Measurements from ENCODE around the gene LYPD5.
"Not testable (repeated sequence)": the region's sequence is repeated elsewhere in the genome, so short reads cannot be mapped to it uniquely, and the experiment has no call there.

The LYPD5 gene, protein sequence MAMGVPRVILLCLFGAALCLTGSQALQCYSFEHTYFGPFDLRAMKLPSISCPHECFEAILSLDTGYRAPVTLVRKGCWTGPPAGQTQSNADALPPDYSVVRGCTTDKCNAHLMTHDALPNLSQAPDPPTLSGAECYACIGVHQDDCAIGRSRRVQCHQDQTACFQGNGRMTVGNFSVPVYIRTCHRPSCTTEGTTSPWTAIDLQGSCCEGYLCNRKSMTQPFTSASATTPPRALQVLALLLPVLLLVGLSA

GRCh38 chr19:43802216-43802951, at the start of gene LYPD5:
Gene LYPD5 (minus strand): TSS chr19:43802447. CDS start chr19:43802380, 67 bp downstream.
- no peak for DNase-seq (ENCODE audit: low read depth in 2 of 3, low spot score in 1 of 3)

DNA sequence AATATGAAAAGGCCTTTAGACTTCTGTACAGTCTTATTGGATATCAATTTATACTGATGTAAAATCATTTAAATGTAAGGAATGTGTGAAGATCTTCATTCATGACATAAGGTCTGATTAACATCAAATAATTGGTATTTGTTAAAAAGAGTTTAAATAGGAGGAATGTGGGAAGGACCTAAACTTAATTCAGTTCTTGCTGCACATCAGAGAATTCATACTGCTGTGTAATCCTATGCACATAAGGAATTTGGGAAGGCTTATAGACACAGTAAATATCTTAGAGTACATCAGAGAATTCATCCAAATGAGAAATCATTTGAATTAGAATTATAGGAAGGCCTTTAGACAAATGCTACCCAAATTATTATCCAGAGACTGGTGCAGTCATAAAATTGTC, 46.6 kb upstream of the LYPD5 start:
- no peak for DNase-seq (ENCODE audit: low read depth in 2 of 3, low spot score in 1 of 3)

- no peak for DNase-seq (ENCODE audit: low read depth in 2 of 3, low spot score in 1 of 3)
These were observed 45.6 kb upstream of the LYPD5 start for GRCh38 chr19:43847884-43848283.

DNA sequence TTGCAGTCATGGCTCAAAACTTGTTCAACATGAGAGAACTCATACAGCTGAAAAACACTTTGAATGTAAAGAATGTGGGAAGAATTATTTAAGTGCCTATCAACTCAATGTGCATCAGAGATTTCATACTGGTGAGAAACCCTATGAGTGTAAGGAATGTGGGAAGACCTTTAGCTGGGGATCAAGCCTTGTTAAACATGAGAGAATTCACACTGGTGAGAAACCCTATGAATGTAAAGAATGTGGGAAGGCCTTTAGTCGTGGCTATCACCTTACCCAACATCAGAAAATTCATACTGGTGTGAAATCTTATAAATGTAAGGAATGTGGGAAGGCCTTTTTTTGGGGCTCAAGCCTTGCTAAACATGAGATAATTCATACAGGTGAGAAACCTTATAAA, 45.0 kb upstream of the LYPD5 start:
- DNase-seq (ENCODE audit: low read depth in 2 of 3, low spot score in 1 of 3), result no peak

DNA sequence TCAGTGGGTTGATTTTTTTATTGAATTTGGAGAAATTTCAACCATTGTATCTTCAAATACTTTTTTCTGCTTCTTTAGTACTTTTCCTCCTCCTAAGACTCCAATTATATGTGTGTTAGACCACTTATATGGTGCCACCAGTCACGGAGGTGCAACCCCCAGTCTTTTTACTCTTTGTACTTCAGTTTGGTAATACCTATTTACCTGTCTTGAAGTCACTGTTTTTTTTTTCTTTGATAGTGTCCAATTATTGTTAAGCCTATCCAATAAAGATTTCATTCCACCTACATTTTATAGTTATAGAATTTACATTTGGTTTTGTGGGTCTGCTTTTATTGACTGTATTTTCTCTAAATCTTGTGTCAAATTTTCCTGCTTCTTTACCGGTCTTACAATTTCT, 39.8 kb upstream of the LYPD5 start:
- DNase-seq (ENCODE audit: low read depth in 2 of 3, low spot score in 1 of 3), result no peak

DNA sequence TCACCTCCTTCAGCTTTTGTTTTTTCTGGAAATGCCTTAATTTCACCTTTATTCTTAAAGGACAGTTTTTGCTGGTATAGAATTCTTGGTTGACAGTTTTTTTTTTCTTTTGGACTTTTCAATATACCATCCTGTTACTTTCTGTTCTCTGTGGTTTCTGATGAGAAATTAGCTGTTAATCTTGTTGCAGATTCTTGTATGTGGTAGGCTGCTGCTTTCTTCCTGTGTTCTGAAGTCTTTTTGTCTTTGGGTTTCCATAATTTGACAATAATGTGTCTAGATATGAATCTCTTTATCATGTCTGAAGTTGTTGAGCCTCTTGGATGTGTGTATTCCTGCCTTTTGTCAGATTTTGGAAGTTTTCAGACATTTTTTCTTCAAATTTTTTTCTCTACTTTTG, 36.9 kb upstream of the LYPD5 start:
- no peak for DNase-seq (ENCODE audit: low read depth in 2 of 3, low spot score in 1 of 3)

DNA sequence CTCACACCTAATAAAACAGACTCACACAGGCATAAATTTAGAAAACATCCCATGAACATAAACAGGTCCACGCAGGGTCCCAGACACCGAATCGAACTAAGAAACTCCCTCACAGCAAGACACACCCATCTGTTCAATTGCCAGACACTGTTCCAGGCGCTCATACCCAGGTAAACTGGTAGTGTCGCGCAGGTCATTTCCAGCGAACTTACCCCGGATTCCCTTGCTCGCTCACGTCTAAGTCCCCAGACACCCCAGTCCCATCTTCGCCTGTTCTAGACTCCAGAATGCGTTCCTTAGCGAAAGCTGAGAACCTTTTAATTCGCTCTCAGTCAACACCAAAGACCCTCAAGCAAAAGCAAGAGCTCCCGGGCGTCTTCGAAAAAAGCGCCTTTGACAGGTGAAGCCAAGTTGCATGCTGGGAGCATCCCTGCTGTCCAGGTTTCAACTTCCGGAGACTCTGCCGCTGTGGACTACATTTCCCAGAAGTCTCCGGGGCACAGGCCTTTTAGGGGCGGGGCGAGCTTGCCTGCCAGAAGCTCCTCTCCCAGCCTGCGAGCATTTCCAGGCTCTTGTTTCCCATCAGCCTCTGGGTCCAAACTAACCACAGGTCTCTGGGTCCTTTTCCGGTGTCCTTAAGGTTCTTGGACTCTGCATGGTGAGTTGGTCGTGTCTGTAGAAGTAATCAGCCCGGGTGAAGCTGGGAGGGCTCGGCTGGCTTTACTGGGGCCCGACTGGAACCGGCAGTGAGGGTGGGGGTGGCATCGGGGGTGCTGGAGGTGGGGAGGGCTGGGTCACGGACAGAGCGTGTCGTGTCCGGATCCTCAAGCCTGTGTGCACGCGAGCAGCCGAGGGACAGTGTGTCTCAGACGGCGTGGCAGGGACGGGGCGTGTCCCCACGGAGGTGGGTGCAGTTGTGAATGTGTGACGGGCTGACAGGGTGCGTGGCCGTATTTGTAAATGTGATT, 24.8 kb upstream of the LYPD5 start, which contains the start of gene ZNF283:
Gene ZNF283 (plus strand): TSS at position 535 of the 968 bp plus-strand sequence. CDS start 6,184 bp downstream, outside the sequence.
- DNase-seq (ENCODE audit: low read depth in 2 of 3, low spot score in 1 of 3), result peak; percentile 73 to 87 (median 79)

DNA sequence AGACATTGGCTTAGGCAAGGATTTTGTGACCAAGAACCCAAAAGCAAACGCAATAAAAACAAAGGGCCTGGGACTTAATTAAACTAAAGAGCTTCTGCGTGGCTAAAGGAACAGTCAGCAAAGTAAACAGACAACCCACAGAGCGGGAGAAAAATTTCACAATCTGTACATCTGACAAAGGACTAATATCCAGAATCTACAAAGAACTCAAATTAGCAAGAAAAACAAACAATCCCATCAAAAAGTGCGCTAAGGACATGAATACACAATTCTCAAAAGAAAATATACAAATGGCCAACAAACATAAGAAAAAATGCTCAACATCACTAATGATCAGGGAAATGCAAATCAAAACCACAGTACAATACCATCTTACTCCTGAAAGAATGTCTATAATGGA, 22.3 kb upstream of the LYPD5 start:
- not testable (repeated sequence) for DNase-seq (ENCODE audit: low read depth in 2 of 3, low spot score in 1 of 3)

- DNase-seq (ENCODE audit: low read depth in 2 of 3, low spot score in 1 of 3), result not testable (repeated sequence)
These were observed 21.6 kb upstream of the LYPD5 start for GRCh38 chr19:43823856-43824255.

GRCh38 chr19:43820884-43821215, 18.6 kb upstream of the LYPD5 start:
- DNase-seq (ENCODE audit: low read depth in 2 of 3, low spot score in 1 of 3), result no peak

DNA sequence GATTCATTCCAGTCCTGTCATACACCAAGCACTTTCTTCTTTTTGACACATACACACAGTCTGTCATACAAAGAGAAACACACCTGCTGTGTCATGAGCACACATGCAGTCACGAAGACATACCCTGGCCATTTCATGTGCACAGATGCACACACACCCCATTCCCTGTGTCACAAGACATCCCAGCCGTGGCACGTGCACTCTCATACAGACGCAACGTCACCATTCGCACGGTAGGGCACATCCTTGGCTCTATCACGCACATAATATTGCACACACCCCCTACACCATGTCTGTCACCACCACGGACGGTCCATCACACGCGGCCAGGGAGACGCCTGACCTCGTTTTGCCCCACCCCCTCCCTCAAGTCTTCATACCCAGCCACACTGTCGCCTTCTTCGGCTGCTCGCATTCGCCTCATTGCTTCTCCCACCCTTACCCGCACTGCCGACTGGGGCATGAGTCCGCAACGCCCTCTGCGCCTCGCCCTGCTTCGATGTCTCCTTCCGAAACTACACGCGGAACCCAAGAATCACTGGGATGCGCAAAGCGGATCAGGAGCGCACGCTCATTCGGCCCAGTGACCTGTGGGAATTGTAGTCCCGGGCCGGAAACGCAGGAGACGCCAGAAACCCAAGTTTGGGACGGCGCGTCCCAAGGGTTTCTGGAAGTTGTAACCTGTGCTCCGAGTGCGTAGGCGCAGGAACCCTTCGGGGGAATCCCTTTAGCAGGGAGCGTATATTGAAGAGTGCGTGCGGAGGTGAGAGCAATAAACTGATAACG, 18.0 kb upstream of the LYPD5 start:
- peak in 2 of 3 donors; percentile 9 to 25 for DNase-seq (ENCODE audit: low read depth in 2 of 3, low spot score in 1 of 3)

- no peak for DNase-seq (ENCODE audit: low read depth in 2 of 3, low spot score in 1 of 3)
These were observed 16.3 kb upstream of the LYPD5 start for GRCh38 chr19:43818500-43818899.

- DNase-seq (ENCODE audit: low read depth in 2 of 3, low spot score in 1 of 3), result not testable (repeated sequence)
These were observed 15.2 kb upstream of the LYPD5 start for GRCh38 chr19:43817454-43817853.

DNA sequence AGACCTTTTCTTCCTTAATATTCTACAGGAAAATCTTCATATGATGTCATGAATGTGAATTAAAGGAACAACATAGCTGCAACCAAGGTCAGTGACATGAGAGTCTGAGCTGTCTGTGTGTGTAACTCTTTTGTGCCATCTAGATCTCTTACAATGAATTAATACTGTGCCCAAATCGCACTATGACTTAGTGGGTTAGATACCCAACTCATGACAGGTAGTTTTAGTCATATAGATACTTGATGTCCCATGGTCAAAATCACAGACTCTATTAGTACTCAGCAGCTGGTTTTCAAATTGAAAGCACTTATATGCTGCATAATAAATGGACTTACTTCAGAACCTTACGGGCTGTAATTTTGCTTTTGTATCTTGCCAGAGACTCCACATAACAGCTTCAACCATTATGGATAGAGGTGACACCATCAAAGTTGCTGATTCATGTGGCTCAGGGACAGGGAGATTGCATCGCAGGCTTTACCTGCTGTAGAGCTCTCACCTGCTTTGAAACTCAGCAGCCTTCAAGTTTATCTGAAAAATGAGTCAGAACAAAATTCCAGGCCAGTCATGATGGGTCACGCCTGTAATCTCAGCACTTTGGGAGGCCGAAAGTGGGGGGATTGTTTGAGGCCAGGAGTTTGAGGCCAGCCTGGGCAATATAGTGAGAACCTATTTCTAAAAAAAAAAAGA, 12.6 kb upstream of the LYPD5 start:
- DNase-seq (ENCODE audit: low read depth in 2 of 3, low spot score in 1 of 3), result no peak

GRCh38 chr19:43812688-43813087, 10.4 kb upstream of the LYPD5 start:
- DNase-seq (ENCODE audit: low read depth in 2 of 3, low spot score in 1 of 3), result no peak

- DNase-seq (ENCODE audit: low read depth in 2 of 3, low spot score in 1 of 3), result no peak
These were observed 10.0 kb upstream of the LYPD5 start for GRCh38 chr19:43812259-43812658.

GRCh38 chr19:43811837-43812236, 9.6 kb upstream of the LYPD5 start:
- DNase-seq (ENCODE audit: low read depth in 2 of 3, low spot score in 1 of 3), result no peak

DNA sequence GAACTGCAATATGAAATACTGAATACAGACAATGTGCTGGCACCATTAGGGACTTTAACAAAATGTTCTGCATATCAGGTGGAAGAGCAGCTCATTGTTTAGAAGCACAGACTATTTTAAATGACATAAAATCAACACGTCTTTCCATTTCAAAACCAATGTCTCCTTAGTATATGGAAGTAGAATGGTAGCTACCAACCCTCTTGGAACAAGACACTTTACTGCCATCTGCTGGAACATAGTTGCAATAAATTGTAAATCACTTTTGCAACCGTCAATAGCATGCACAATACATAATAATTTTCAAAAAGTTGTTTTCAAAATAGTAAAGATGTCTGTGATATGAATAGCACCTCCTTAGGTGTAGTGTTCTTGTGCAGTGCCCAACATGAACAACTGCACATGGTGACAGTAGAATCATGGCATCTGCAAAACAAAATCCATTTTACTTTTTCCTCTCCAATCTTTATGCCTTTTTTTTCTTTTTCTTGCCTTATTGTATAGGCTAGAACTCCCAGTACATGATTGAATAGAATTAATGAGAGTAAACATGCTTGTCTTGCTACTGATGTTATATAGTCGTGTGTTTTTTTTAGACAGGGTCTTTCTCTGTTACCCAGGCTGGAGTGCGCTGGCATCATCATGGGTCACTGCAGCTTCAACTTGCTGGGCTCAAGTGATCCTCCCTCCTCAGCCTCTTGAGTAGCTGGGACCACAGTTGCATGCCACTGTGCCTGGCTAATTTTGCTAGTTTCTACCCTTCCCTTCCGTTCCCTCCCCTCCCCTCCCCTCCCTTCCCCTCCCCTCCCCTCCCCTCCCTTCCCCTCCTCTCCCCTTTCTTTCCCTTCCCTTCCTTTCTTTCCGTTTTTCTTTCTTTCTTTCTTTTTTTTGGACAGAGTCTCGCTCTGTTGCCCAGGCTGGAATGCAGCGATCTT, 7.8 kb upstream of the LYPD5 start:
- DNase-seq (ENCODE audit: low read depth in 2 of 3, low spot score in 1 of 3), result no peak

- DNase-seq (ENCODE audit: low read depth in 2 of 3, low spot score in 1 of 3), result no peak
These were observed 5.4 kb upstream of the LYPD5 start for GRCh38 chr19:43807651-43808050.
